Middle frontal gyrus (tissue), 1 donor: Measurements from ENCODE around the gene DIS3L2.
"Not testable (repeated sequence)": the region's sequence is repeated elsewhere in the genome, so short reads cannot be mapped to it uniquely, and the experiment has no call there.

Source experiments
- DNase-seq: peaks from one replicate; pipeline ENCODE4 v3.0.0-alpha.2; 2015; ENCODE audit warnings: low spot score; ENCODE audit errors: extremely low spot score

The DIS3L2 gene

GRCh38 chr2:232367016-232367415 lies 405.5 kb downstream of the DIS3L2 start:
- DNase-seq, result no peak

GRCh38 chr2:232367591-232368233 lies 406.2 kb downstream of the DIS3L2 start:
- no peak for DNase-seq

GRCh38 chr2:232368311-232368731 lies 406.8 kb downstream of the DIS3L2 start:
- DNase-seq, result no peak

- no peak for DNase-seq
Observed at GRCh38 chr2:232369126-232369951, 407.8 kb downstream of the DIS3L2 start.

GRCh38 chr2:232370007-232370406 lies 408.5 kb downstream of the DIS3L2 start:
- not testable (repeated sequence) for DNase-seq

GRCh38 chr2:232372231-232373208 lies 411.0 kb downstream of the DIS3L2 start:
- DNase-seq, result no peak

GRCh38 chr2:232374356-232374755 lies 412.8 kb downstream of the DIS3L2 start:
- peak; percentile 13 for DNase-seq

GRCh38 chr2:232375164-232375563 lies 413.7 kb downstream of the DIS3L2 start:
- no peak for DNase-seq

GRCh38 chr2:232376260-232376659 lies 414.7 kb downstream of the DIS3L2 start:
- DNase-seq, result no peak

- no peak for DNase-seq
Observed at GRCh38 chr2:232376713-232377112, 415.2 kb downstream of the DIS3L2 start.

GRCh38 chr2:232377319-232377718 lies 415.8 kb downstream of the DIS3L2 start:
- DNase-seq, result no peak

GRCh38 chr2:232377841-232378734 lies 416.6 kb downstream of the DIS3L2 start:
- DNase-seq, result no peak

- DNase-seq, result not testable (repeated sequence)
Observed at GRCh38 chr2:232378735-232379151, 417.2 kb downstream of the DIS3L2 start, which contains the start of gene ALPP. Gene ALPP (plus strand): TSS chr2:232378751. CDS start chr2:232378803, 52 bp downstream.

- not testable (repeated sequence) for DNase-seq
Observed at GRCh38 chr2:232379610-232380590, 418.4 kb downstream of the DIS3L2 start.

GRCh38 chr2:232381204-232382031 lies 419.9 kb downstream of the DIS3L2 start:
- not testable (repeated sequence) for DNase-seq

GRCh38 chr2:232382331-232383225 lies 421.1 kb downstream of the DIS3L2 start:
- DNase-seq, result no peak

GRCh38 chr2:232384466-232384865 lies 423.0 kb downstream of the DIS3L2 start:
- DNase-seq, result no peak
